ENCODE results near the gene GALP. TPM values are rescaled to one million over a fixed set of nuclear protein-coding genes. Genes with fewer than 3 reads are reported as not detected.

Gene GALP
- total and polyA plus RNA-seq, 2 experiments from 2014 or later, result not detected

GRCh38 chr19:56193981-56194640 lies 18.3 kb downstream of the GALP start:
- DNase-seq (ENCODE audit: low spot score) (no peak), ATAC-seq (no peak)
- Mint-ChIP-seq H3K27ac (no peak overlapping the region), H3K4me1 (no peaks in the 10 kb centered on the region), H3K27me3 (ENCODE audit: insufficient read depth, low read depth, poor library complexity) (peaks cover 12% of the 10 kb centered on the region), H3K36me3 (ENCODE audit: low read depth) (no peaks in the 10 kb centered on the region), H3K9me3 (peaks cover 2% of the 10 kb centered on the region; the same call in 1 of the 3 replicates), H3K4me3 (no peak overlapping the region)
- TF ChIP-seq CREB1 (CRISPR knock-in tag; IDR thresholded peaks at IDR 0.05; ENCODE audit: low read depth), result no peak
- no peak for TF ChIP-seq POLR2AphosphoS5 (IDR thresholded peaks at IDR 0.05; ENCODE audit: low read depth)
- TF ChIP-seq ZNF114 (CRISPR knock-in tag; IDR thresholded peaks at IDR 0.05), result no peak
- TF ChIP-seq, protein P1, sequence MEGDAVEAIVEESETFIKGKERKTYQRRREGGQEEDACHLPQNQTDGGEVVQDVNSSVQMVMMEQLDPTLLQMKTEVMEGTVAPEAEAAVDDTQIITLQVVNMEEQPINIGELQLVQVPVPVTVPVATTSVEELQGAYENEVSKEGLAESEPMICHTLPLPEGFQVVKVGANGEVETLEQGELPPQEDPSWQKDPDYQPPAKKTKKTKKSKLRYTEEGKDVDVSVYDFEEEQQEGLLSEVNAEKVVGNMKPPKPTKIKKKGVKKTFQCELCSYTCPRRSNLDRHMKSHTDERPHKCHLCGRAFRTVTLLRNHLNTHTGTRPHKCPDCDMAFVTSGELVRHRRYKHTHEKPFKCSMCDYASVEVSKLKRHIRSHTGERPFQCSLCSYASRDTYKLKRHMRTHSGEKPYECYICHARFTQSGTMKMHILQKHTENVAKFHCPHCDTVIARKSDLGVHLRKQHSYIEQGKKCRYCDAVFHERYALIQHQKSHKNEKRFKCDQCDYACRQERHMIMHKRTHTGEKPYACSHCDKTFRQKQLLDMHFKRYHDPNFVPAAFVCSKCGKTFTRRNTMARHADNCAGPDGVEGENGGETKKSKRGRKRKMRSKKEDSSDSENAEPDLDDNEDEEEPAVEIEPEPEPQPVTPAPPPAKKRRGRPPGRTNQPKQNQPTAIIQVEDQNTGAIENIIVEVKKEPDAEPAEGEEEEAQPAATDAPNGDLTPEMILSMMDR (conservative IDR thresholded peaks at IDR 0.05; ENCODE audit: low read depth in 2 of 2), result no peak
- TF ChIP-seq EZH2phosphoT487 (IDR thresholded peaks at IDR 0.05; ENCODE audit: unreplicated experiment), result no peak
- no peak for TF ChIP-seq STAT1 (IDR thresholded peaks at IDR 0.05; ENCODE audit: unreplicated experiment)
- no peak for TF ChIP-seq NANOG (IDR thresholded peaks at IDR 0.05; ENCODE audit: borderline replicate concordance)
- TF ChIP-seq, protein P2, sequence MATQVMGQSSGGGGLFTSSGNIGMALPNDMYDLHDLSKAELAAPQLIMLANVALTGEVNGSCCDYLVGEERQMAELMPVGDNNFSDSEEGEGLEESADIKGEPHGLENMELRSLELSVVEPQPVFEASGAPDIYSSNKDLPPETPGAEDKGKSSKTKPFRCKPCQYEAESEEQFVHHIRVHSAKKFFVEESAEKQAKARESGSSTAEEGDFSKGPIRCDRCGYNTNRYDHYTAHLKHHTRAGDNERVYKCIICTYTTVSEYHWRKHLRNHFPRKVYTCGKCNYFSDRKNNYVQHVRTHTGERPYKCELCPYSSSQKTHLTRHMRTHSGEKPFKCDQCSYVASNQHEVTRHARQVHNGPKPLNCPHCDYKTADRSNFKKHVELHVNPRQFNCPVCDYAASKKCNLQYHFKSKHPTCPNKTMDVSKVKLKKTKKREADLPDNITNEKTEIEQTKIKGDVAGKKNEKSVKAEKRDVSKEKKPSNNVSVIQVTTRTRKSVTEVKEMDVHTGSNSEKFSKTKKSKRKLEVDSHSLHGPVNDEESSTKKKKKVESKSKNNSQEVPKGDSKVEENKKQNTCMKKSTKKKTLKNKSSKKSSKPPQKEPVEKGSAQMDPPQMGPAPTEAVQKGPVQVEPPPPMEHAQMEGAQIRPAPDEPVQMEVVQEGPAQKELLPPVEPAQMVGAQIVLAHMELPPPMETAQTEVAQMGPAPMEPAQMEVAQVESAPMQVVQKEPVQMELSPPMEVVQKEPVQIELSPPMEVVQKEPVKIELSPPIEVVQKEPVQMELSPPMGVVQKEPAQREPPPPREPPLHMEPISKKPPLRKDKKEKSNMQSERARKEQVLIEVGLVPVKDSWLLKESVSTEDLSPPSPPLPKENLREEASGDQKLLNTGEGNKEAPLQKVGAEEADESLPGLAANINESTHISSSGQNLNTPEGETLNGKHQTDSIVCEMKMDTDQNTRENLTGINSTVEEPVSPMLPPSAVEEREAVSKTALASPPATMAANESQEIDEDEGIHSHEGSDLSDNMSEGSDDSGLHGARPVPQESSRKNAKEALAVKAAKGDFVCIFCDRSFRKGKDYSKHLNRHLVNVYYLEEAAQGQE (IDR thresholded peaks at IDR 0.05; ENCODE audit: unreplicated experiment), result no peak
- TF ChIP-seq JUNB (IDR thresholded peaks at IDR 0.05; ENCODE audit: unreplicated experiment), result no peak
- no peak for TF ChIP-seq ZNF331 (CRISPR knock-in tag; IDR thresholded peaks at IDR 0.05; ENCODE audit: low read depth)
- TF ChIP-seq, protein P3, sequence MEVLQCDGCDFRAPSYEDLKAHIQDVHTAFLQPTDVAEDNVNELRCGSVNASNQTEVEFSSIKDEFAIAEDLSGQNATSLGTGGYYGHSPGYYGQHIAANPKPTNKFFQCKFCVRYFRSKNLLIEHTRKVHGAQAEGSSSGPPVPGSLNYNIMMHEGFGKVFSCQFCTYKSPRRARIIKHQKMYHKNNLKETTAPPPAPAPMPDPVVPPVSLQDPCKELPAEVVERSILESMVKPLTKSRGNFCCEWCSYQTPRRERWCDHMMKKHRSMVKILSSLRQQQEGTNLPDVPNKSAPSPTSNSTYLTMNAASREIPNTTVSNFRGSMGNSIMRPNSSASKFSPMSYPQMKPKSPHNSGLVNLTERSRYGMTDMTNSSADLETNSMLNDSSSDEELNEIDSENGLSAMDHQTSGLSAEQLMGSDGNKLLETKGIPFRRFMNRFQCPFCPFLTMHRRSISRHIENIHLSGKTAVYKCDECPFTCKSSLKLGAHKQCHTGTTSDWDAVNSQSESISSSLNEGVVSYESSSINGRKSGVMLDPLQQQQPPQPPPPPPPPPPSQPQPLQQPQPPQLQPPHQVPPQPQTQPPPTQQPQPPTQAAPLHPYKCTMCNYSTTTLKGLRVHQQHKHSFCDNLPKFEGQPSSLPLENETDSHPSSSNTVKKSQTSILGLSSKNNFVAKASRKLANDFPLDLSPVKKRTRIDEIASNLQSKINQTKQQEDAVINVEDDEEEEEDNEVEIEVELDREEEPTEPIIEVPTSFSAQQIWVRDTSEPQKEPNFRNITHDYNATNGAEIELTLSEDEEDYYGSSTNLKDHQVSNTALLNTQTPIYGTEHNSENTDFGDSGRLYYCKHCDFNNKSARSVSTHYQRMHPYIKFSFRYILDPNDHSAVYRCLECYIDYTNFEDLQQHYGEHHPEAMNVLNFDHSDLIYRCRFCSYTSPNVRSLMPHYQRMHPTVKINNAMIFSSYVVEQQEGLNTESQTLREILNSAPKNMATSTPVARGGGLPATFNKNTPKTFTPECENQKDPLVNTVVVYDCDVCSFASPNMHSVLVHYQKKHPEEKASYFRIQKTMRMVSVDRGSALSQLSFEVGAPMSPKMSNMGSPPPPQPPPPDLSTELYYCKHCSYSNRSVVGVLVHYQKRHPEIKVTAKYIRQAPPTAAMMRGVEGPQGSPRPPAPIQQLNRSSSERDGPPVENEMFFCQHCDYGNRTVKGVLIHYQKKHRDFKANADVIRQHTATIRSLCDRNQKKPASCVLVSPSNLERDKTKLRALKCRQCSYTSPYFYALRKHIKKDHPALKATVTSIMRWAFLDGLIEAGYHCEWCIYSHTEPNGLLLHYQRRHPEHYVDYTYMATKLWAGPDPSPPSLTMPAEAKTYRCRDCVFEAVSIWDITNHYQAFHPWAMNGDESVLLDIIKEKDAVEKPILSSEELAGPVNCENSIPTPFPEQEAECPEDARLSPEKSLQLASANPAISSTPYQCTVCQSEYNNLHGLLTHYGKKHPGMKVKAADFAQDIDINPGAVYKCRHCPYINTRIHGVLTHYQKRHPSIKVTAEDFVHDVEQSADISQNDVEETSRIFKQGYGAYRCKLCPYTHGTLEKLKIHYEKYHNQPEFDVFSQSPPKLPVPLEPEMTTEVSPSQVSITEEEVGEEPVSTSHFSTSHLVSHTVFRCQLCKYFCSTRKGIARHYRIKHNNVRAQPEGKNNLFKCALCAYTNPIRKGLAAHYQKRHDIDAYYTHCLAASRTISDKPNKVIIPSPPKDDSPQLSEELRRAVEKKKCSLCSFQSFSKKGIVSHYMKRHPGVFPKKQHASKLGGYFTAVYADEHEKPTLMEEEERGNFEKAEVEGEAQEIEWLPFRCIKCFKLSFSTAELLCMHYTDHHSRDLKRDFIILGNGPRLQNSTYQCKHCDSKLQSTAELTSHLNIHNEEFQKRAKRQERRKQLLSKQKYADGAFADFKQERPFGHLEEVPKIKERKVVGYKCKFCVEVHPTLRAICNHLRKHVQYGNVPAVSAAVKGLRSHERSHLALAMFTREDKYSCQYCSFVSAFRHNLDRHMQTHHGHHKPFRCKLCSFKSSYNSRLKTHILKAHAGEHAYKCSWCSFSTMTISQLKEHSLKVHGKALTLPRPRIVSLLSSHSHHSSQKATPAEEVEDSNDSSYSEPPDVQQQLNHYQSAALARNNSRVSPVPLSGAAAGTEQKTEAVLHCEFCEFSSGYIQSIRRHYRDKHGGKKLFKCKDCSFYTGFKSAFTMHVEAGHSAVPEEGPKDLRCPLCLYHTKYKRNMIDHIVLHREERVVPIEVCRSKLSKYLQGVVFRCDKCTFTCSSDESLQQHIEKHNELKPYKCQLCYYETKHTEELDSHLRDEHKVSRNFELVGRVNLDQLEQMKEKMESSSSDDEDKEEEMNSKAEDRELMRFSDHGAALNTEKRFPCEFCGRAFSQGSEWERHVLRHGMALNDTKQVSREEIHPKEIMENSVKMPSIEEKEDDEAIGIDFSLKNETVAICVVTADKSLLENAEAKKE (CRISPR knock-in tag; IDR thresholded peaks at IDR 0.05), result no peak
- TF ChIP-seq, protein P4, sequence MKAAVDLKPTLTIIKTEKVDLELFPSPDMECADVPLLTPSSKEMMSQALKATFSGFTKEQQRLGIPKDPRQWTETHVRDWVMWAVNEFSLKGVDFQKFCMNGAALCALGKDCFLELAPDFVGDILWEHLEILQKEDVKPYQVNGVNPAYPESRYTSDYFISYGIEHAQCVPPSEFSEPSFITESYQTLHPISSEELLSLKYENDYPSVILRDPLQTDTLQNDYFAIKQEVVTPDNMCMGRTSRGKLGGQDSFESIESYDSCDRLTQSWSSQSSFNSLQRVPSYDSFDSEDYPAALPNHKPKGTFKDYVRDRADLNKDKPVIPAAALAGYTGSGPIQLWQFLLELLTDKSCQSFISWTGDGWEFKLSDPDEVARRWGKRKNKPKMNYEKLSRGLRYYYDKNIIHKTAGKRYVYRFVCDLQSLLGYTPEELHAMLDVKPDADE (IDR thresholded peaks at IDR 0.05), result no peak
- TF ChIP-seq EZH2 (IDR thresholded peaks at IDR 0.05; ENCODE audit: low read depth, unreplicated experiment), result no peak
- H3K27ac ChIP-seq (ENCODE audit: low read depth), result no peak overlapping the region
- no peak overlapping the region for H3K4me3 ChIP-seq
- H3K9me2 ChIP-seq (ENCODE audit: insufficient read depth), result no peaks in the 10 kb centered on the region
- no peaks in the 10 kb centered on the region for H3K79me2 ChIP-seq (replicated peaks; ENCODE audit: insufficient read depth)
- H3K36me3 ChIP-seq (ENCODE audit: insufficient read depth), result no peaks in the 10 kb centered on the region
- no peaks in the 10 kb centered on the region for H3K27me3 ChIP-seq (ENCODE audit: insufficient read depth)
- no peaks in the 10 kb centered on the region for H4K20me1 ChIP-seq (replicated peaks; ENCODE audit: insufficient read depth)
- no peaks in the 10 kb centered on the region for H3F3A ChIP-seq (replicated peaks; ENCODE audit: low read depth)
- no peak overlapping the region for H3K4me2 ChIP-seq
- no peak overlapping the region for H2AFZ ChIP-seq
- no peaks in the 10 kb centered on the region for H3K4me1 ChIP-seq (ENCODE audit: insufficient read depth)
